Inflammatory macrophage treated with lipopolysaccharide for 1 hour (primary cell): Measurements from ENCODE around the gene TIRAP.

Source experiments
- DNase-seq, 2 donors: peaks; one replicate each; pipeline ENCODE4 v3.0.0-alpha.2; 2020 to 2022

The TIRAP gene

DNA sequence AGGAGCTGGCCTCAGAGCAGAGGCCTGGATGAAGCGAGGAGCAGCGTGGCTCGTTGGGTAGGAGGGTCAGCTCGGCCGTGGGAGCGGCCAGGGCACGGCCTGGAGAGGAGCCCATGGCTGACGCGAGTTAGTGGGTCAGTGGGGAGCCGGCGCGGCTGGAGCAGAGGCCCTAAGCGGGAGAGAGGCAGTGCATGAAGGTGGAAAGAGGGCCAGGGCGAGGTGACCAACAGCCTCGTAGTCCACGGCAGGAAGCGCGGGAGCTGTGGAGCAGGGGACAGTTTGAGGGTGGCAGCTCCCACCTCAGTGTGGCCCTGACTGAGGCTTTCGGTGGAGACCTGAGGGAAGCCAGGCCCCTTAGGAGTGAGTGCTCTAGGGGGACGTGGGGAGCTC lies 45.1 kb downstream of the TIRAP start:
- no peak for DNase-seq

DNA sequence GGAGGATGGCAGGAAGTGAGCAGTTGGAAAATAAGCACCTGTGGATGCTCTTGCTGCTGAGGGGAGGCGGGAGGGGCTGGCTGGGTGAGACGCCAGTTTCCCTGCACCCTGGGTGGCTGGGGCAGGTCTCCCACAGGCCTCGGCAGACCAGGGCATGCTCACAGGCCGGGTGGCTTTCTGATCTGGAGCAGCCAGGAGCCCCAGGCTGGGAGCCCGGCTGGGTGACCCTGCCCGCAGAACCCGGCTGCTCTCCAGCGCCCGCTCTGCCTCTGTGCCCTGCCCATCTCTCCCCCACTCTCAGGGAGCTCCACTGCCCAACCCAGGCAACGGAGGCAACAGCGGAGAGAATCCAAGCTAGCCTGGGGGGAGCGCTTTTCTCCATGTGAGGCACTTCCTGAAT lies 45.6 kb downstream of the TIRAP start:
- DNase-seq = no peak

DNA sequence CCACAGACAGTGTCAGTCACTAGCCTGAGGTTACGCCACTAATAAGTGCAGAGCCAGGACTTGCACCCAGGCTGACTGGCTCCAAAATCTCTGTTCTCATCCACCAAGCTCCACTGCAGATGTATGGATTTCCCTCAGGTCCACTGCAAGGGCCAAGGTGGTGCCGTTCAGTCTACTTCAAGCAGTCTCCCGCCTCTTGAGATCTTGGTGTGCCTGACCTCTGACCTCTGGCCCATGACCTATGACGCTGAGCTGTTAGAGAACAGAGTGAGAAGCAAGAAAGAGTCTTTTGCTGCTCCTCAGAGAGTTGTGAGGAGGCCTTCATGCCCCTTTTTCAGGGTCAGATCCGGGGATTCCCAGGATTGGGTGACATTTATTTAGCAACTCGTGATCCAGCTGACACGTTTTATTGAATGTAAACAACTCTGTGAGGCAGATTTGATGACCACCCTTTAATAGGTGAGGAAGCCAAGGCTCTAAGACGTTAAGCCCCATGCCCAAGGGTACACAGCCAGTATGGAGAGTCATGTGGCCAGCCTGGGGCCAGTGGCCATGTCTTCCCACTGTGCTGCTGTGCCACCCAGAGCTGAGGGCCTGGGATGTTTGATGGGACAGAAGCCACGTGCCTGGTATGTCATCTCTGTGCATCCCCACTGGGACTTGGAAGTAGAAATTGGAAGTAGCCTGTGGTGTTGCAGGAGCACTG lies 46.2 kb downstream of the TIRAP start:
- DNase-seq = no peak

DNA sequence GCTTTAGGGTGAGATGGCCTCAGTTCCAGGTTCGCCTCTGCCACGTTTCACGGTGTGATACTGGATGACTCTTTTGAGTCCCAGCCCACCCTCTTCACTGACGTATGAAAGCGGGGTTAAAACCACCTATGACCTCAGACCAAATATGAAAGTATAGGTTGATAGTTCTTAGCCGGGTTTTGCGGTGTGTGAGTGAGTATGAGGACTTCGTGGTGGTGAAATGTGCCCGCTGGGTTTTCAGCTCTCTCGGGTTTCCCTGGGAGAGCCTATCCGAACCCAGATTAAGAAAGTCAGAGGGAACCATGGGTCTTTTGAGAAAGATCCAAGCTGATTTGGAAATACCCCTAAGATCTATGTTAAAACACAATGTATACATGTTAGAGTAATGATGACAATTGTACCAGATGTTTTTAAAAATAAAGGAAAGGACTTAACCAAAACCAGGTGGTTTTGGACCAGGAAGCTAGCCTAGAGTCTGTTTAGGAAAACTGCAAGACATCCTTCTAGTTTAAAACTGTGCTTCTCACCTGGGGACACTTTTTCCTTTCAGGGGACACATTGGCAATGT lies 46.8 kb downstream of the TIRAP start:
- no peak for DNase-seq

DNA sequence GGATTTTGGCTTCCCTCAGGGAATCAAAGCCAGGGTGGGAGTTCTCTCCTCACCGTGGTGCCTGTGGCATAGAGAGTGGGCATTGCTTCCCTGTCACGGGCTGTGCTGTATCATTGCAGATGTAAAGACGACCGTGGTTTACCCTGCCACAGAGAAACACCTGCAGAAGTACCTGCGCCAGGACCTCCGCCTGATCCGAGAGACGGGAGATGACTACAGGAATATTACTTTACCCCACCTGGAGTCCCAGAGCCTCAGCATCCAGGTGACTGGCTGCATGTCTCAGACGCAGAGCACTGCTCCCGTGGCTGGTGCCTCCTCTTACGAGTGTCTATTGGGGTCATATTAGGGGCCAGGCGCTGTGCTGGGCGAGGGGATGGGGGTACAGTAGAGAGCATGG lies 48.4 kb downstream of the TIRAP start:
- DNase-seq = no peak

DNA sequence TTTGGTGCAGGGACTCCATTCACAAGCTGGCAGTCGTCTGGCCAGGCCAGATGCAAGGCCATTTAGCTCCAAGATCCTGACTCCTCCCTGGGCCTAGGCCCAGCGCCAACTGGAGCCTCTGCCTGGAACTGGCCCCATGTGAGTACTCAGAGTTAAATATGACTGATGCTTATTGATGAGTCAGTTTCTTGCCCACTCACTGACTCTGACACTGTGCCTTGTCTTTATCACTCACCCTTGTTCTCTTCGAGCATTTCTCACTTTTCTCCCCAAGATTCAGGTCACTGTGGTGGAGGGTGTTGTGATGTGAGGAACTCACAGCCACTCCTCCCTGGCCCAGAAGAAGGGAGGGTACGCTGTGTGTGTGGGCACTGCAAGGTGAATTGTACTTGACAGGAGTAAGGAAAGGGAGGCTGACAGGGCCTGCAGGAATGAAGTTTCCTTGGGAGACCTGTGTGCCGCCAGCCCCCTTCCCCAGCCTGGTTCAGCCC lies 49.4 kb downstream of the TIRAP start:
- DNase-seq = no peak

DNA sequence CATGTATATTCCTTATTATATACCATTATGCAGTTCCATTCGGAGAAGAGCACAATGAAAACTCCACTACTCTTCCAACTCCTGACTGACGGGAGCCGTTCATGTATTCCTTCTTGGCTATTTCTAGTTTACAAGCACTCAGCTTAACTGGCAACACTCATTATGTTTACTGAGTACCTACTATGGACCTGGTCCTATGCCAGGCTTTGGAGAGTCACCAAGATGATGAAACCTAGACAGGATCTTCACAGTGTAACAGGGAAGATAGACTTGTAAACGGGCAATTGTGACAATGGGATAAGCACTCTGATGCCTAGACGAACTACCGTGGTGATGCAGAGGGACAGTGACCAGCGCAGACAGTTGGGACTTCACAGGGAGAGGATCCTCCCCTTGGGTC lies 50.2 kb downstream of the TIRAP start:
- DNase-seq = no peak

DNA sequence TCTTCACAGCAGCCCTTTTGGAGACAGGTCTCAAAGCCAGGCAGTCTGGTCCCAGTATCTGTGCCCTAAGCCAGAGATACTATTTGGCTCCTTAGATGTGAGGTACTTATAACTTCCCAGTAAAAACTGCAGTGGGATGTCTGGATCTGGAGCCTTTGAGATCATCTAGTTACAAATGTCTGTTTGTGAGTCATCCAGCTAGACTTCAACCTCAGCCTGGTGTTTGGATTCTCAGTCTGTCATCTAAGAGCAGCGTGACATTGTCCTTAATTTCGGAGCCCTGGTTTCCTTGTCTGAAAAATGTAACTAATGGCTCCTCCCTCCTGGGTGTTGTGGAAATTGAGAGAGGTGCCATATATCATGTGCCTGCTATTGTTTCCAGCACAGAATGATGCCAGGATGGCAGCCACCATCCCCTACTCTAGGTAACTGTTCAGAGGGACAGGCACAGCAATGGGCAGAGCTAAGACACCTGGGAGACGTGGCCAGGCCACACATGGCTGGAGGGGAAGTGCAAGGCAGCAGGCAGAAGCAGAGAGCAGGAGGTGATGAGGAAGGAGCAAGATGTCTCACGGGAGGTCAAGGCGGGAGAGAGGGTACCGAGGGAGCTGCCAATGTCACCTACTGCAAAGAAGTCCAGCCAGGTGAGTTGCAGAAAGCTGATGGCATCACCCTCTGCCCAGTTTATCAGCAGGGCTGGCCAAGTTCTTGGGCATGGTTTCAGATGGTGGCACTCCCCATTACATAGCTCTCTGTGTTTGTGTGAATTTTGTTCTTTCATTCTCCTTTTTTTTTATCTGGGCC lies 52.0 kb downstream of the TIRAP start:
- no peak for DNase-seq

DNA sequence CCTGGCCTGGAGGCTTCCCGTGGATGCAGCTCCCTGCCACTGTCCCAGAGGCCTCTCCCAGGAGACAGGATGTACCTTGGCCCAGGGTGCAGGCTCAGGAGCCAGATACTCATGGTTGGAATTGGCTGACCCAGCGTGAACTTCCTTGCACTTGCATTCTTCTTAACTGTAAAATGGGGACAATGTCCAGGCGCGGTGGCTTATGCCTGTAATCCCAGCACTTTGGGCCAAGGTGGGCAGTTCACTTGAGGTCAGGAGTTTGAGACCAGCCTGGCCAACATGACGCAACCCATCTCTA lies 52.5 kb downstream of the TIRAP start:
- no peak for DNase-seq

DNA sequence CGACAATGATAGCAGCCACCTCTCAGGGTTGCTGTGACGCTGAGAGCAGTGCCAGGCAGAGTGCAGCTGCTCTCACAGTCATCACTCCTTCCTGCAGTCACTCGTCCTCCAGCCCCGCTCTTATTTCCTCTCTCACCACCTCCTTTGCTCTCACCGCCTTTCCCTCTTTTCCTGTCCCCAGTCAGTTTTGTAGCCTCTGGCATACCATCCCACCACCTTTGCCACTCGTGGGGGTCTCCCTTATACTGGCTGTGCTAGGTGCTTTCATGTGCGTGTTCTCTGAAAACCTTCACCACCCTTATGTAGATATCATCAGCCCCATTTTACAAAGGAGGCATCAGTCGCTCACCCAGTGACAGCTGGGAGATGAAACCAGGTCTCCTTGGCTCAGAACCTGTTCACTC lies 53.2 kb downstream of the TIRAP start:
- no peak for DNase-seq

DNA sequence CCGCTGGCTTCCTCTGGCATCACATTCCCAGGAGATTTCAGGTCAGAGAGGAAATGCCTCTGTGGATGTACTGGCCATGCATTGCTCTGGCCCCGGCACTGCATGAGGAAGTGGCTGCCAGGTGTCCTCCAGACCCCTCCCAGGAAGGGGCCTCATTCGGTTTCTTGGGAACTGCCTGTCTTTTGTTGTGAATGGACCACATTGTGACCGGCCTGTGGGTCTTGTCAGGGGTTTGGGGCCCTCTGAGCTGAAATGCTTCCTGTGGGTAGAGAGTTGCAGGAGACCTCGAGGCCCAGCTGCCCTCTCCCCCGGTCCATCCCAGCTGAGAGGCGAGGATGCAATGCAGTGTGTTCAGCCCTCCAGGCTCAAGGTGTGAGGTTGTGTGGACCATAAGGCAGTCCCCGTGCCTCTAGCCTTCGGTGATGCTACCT lies 53.8 kb downstream of the TIRAP start:
- DNase-seq = no peak

DNA sequence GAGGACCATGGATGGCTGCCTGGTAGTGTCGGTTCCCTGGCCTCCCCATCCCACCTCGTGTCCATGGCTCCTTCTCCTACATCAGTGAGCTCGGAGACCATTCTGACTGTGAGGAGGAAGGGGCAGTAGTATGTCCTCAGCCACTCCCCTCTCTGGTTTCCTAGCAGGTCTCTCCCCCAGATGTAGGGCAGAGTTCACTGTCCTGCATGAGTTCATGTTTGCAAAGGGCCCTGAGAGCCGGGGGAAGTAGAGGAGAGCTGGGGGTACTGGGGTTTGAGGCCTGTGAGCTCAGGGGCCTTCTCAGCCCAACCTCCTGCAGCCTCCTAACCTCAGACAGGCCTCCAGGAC lies 54.2 kb downstream of the TIRAP start:
- no peak for DNase-seq

DNA sequence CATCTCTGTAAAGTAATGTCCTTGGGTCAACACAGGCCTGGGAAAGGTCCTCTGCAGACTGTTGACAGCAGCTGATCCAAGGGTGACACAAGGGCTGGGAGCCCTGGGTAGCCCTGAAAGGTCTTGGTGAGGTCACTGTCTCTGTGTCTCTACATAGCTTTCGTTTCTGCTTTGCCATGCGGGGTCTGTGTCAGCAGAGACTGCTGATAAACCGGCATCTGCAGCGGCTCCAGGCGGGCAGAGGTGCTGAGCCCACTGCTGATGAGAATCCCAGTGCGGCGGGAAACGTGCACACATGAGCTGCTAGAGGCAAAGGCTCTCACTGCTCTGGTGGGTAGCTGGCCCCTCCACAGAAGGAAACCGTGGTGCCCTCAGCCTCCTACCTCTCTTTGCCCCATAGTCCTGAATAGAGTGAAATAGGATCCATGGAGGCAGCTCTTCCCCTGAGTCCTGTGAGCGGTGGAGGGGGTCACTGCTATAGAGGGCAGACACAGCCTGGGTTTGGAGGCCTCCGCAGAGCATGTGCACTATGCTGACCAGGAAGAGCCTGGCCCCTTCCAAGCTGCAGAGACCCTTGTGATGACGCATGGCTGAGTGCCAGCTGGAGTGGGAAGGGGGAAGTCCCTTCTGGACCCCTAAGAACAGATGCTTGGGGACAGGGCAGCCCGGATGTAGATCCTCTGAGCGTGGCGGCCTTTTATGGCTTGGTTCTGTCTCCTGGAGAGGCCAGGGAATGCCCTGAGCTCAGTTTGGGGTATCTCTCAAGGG lies 54.8 kb downstream of the TIRAP start:
- peak in 1 of 2 donors; percentile 45 for DNase-seq

DNA sequence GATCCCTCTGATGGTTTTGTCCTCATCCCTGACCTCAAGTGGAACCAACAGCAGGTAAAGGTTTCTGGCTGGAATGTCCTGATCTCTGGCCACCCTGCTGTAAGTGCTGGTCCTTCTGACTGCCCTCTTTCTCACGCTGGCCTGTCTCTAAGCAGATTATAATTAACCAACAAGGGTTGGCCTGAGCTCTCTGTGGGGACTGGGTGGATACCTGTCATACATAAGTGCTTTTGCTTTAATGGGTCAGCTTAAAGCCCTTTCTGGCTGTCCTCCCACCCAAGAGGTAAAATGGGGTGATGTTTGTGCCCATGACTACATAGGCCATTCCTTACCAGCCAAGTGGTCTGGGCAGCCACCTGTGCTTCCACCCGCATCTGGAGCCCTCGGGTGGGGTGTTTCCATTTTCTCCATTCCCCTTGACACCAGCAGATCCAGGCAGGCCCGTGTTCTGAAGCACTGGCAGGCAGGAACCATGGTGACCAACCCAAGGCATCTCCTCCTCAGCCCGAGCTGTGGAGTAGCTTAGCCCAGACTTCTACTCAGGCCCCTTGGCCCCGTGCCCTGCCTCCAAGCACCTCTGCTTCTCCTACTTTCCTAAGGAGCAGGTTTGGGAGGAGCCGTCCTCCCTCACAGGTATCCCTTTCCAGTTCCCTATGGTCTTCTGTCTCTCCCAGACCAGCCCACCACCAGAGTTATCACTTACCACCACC lies 55.6 kb downstream of the TIRAP start:
- DNase-seq = no peak

DNA sequence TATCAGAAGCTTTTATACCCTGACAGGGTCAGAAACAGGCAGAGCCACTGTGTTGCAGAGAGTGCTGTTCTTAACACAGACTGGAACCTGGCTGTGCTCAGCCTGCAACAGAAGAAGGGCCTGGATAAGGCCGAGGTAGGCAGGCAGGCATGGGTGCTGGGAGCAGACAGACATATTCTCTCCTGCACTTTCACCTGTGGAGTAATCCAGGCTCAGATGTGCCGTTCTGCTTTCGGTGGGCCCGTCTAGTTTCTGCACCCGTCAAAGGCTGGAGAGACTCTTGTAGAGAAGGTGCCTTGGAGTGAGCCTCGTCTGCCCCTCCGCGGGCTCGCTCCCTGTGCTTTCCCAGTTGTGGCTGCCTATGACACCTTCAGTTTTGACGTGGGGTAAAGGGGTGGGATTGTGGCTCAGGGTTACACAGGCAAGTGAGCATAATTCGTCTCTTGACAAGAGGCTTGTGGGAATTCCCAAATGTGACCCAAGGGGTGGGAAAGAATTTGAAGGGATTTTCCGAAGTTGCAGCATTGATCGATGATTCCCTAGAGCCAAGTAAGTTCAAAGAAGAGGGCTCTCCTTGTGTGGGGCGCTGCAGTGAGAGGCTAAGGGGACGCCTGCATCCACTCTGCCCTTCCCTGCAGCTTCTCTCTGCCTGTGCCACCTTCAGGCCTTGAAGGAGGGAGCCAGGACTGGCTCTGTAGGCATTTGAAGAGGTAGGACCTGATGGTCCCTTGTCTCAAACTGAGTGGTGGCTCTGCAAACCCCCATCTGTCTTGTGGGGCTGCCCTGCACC lies 56.4 kb downstream of the TIRAP start:
- peak; percentile 60 to 73 for DNase-seq

DNA sequence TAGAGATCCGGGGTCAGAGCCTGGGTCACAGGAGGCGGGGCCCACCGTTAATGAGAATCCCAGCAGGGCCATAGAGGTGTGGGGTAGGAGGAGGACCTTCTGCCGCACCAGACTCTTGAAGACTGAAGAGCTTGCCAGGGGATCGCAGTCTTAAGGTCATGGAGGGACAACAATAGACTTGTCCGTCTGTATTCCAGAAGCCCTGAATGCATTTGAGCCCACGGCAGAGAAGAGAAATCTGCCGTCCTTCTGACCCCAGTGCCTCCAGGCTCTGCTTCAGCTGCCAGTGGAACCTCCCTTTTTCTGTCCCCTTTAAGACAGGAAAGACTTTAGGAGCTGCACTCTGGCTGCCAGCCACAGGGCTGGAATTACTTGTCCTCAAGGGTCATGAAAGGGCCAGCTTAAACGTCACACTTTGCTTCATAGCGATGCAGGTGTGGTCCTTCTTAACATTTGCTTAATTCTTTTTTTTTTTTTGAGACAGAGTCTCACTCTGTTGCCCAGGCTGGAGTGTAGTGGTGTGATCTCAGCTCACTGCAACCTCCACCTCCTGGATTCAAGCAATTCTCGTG lies 57.1 kb downstream of the TIRAP start:
- DNase-seq = no peak

DNA sequence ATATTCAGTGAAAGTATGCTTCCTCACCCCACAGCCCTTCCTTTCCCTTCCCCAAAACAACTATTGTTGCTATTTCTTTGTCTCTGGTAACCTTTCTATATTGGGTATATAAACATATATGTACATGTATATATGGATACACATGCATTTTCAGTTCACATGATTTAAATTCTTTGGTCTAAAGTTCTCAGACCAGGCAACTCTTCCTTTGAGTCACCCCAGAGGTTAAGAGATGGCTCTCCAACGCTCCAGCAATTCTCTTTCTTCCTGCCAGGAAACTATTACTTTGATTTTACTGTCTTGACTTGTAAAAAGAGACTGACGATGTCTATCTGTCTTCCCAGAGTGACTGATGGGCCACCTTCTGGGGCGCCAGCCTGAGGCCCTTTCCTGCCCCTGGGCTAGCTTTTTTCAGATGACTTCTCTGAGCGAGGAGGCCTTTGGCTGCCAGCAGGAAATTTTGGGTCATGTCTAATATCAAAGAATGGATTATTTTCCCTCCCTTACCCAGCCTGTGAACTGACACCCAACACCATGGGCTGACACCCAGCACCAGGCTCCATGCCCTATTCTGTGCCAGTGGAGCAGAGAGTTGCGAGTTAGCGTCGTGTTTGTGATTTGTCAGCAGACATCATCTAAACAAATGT lies 58.2 kb downstream of the TIRAP start:
- no peak for DNase-seq

DNA sequence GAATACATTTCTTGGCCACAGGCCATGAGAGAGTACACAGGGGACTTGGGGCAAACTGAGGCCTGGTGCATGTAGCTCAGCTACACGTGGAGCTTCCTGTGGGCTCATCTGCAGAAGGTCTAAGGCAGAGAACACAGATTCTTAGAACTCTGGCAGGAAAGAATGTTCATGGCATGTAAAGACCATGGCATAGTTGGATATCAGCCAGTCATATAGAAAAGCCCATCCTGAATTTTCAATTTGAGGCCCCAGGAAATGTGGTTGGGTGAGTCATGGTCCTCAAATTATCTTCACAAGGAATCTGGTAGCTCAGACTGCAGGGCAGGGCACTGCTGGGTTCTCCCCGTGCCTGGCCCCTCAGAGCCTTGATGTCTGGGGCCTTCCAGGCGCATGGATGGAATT lies 58.9 kb downstream of the TIRAP start:
- DNase-seq = no peak

DNA sequence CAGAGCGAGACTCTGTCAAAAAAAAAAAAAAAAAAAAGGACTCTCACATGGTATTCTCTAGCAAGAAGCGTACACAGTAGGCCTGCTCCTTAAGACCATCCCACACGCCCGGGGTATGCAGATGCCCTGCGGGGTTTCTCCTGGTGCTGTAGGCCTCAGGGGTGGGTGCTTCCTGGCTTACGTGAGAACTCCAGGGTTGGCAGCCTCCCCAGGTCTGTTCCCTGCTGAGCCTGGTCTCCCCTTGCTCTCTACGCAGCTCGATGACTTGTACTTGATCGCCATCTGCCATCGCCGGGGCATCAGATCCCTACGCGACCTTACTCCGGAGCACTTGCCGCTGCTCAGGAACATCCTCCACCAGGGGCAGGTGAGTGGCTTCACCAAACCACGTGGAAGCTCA lies 60.2 kb downstream of the TIRAP start:
- DNase-seq = no peak
